HT-29 (cell line): ENCODE data around the gene MRPS14. TPM values are rescaled to one million over a fixed set of nuclear protein-coding genes. Genes with fewer than 3 reads are reported as not detected.
A peak's percentile ranks its signal among the peaks of the same experiment; 100 is the strongest.
"Not testable (repeated sequence)": the region's sequence is repeated elsewhere in the genome, so short reads cannot be mapped to it uniquely, and the experiment has no call there.

Source experiments
- DNase-seq: peaks from one replicate; pipeline ENCODE4 v3.0.0-alpha.2; 2015; ENCODE audit warnings: low spot score
- total RNA-seq: library from RNA; depleted of rRNA; stranded (reverse); fragments of >200 nt; shearing (Covaris generic); gene quantifications from 2 replicates; pipeline ENCODE4 v1.2.3, GENCODE V29; 2014

MRPS14 gene
- total RNA-seq, 1 experiment from 2014 or later, result 18.7 TPM

DNA sequence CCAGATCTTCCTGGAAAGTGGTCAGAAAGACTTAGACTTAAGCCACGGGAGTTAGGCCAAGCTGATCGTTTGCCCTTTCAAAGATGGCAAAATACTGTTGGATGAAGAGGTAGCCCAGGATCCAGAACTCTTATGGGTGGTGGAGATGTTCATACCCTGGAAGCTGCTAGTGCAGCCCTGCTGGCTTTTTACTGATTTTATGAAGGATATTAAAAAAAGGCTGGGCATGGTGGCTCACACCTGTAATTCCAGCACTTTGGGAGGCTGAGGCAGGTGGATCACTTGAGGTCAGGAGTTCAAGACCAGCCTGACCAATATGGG lies 657 bp upstream of the MRPS14 start:
- DNase-seq, result not testable (repeated sequence)

GRCh38 chr1:175019524-175019923 lies 3.7 kb downstream of the MRPS14 start:
- DNase-seq, result no peak

- no peak for DNase-seq
Observed at GRCh38 chr1:175015243-175015642, 8.0 kb downstream of the MRPS14 start.

GRCh38 chr1:175013445-175013844 lies 9.8 kb downstream of the MRPS14 start:
- no peak for DNase-seq

DNA sequence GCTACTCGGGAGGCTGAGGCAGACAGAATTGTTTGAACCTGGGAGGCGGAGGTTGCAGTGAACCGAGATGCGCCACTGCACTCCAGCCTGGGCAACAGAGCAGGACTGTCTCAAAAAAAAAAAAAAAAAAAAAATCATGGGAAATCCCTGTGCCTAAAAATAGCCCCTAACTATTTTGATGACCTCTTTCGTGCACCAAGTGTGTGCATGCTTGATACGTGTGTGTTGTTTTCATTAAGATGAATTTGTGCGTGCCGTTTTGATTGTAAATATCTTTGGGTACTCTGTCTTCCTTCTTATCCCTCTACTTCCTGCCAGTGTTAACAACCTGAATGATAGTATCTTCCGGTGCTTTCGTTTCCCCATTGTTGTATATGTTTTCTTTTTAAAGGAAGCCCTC lies 13.7 kb downstream of the MRPS14 start:
- no peak for DNase-seq

GRCh38 chr1:175005085-175005783 lies 18.0 kb downstream of the MRPS14 start:
- DNase-seq, result no peak

DNA sequence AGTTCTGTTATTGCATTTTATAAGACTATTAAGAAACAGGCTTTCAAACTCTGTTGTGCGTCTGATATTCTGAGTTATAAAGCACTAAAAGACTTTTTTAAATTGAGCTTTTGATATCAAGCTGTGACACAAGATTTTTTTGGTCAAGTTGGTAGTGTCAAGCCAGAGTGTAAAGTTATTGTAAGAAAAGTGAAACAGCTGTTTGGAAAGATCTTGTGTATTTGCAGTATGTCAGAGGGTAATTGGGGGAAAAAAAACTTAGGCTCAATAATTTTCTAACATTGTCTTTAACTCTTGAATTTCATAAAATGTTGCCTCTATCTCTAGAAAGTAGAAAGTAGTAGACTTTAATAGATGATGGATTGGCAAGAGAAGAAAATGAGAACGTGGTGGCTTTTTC lies 19.7 kb downstream of the MRPS14 start:
- no peak for DNase-seq

- DNase-seq, result no peak
Observed at GRCh38 chr1:175002910-175003517, 20.2 kb downstream of the MRPS14 start.

DNA sequence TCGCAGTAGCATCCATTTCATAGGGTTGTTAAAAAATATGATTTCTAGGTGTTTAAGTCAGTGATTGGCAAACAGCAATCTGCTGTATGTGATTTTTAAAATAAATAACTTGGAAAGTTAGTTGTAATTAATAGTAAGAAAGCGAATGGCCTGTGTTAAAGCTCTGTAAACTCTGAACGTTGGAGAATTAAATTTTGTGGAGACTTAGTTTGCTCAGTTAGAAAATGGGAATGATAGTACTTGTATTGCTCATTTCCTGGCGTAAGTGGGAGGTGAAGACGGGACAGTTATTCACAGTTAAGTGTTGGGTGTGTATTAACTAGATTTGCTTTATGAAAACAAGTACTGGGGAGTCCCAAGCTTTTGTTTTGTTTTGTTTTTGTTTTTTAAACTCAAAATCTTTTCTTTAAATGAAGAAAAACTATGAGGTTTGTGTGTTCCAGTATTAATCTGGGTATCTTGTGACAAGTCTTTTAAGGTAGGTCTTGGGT lies 22.5 kb downstream of the MRPS14 start:
- DNase-seq, result no peak

DNA sequence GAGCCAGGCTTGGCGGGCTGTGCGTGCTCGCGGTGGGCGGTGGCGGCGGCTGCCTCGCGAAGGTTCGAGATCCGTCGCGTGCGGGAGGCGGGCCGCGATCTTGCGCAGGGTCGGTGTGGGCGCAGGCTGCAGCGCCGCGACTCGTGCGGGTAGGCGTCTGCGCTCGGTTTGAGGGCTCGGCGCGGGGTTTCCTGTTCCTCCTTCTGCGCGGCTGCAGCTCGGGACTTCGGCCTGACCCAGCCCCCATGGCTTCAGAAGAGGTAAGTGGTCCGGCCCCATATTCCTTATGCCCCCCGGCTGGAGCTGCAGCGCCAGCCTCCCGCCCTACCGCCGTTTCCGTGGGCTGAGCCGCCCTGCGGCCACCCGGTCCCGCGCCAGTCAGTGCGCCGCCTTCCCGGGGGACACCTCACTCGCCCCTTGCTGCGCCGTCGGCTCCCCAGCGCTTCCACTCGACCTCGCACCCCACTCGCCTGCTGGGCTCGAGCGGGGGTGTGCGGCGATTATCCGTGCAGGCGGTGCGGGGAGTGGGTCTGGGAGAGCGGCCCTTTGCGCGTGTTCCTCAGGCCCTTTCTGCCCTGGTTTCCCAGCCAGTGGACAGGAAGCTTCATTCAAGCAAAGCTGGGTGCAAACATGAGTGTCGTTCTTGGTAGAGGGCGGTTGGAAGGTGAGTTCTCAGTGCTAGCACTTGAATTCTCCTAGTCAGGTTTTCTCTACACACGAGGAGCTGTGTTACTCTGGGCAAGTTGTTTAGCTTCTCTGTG lies 23.1 kb downstream of the MRPS14 start, which contains the start of gene CACYBP:
TSS of gene CACYBP (plus strand) at position 12 of the 761 bp plus-strand sequence. CDS start at position 246, 234 bp downstream.
- peak; percentile 41 for DNase-seq

DNA sequence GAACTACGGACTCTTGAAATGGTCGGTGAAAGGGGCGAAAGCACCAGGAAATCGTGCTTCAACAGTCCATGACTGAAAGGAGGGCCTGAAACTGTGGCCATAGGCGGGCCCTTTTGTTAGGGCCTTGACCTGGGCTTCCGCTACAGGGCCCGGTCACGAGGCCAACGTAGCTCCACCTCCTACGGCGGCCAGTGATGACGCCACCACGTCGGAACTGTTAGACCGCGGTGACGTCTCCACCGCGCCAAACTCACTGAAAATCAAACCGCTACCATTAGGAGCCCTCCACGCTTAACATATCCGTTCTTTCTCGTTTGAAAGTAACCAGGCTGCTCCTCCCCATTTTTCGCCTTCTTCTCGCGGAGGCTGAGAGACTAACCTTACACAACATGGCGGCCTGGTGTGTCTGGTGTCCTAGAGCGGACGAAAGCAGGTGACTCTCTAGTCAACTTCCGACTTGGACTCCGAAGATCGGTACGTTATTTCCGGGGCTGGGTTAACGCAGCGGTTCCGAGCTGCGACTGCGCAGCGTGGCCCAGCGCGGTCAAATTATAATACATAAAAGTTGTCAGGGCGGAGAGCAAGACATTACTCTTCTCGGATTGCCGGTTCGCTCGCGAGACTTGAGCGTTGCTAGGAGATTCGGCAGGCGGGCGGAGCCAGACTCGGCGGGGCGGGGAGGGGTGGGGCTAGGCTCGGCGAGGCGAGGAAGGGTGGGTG lies 23.8 kb downstream of the MRPS14 start:
- DNase-seq, result peak; percentile 97

DNA sequence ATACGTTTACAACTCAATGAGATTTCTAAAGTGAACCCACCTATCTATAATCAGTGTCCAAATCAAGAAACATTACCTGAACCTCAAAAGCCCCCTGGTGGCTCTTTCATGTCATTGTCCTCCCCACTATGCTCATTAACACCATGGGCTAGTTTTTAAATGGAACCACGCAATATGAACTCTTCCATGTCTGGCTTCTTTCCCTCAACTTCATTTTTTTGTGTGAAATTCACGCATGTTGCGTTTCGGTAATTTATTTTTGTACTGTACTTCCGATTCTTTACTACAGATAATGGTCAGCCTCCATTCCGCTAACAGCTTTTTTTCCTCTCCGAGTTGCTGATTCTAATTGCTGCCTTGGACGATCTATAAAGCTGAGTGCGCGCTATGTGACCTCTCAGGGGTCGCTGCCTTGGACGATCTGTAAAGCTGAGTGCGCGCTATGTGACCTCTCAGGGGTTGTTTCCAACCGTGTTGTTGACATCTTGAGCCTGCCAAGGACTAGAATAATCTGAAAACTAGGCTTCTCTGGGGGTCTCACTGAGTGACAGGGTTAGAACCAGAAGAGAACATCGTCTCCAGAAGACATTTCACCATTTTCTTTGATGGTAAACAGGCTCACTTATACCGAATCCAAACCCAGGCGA lies 24.5 kb downstream of the MRPS14 start:
- peak; percentile 89 for DNase-seq

DNA sequence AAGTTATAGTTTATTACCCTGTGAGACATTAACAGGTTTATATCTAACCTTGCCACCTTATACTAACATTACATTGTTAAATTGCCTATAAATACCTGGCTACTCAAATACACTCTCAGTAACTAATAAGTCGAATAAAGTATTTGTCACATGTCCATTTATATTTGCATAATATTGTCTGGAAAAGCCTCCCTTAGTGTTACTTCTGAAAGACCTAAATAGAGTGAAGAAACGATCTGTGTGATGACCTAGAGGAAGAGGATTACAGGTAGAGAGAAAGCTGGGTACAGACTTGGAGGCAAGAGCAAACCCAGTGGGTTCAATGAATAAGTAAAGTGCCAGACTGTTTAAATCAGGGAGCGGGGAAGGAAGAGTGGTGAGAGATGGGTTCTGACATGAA lies 26.2 kb downstream of the MRPS14 start:
- no peak for DNase-seq

DNA sequence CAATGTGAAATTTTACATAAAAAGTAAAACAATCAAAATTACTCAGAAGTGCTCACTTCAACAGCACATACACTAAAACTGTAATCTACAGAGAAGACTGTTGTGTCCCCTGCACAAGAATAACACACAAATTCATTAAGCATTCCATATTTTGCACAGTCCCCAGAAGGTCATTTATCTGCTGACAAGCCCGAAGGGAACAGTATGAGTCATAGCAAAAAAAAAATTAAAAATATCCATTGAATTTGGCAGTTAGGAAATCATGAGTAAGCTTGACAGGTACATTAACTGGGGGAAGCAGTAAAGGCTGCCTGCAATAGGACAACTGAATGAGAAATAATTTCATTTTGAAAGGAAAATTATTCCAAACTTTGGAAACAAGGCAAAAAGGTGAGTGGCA lies 26.7 kb downstream of the MRPS14 start:
- no peak for DNase-seq

- DNase-seq, result no peak
Observed at GRCh38 chr1:174995916-174996315, 27.3 kb downstream of the MRPS14 start.

- DNase-seq, result no peak
Observed at GRCh38 chr1:174995121-174995520, 28.1 kb downstream of the MRPS14 start.

DNA sequence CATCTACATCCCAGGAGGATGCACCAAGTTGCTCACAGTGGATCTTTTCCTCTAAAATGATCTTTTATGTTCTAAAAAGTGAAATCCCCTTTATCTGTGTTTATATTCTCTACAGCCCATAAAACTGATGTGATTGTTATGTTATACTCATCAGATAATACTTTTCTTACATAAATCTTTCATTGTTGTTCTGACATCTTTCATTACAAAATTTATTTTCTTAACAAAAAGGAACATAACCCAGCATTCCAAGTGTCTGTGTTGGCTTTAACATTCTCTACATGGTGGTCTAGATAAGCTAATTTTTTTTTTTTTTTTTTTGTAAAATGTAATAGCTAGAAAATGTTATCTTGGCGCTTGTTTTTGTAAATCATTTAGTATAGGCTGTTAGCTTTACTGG lies 31.8 kb downstream of the MRPS14 start:
- no peak for DNase-seq

DNA sequence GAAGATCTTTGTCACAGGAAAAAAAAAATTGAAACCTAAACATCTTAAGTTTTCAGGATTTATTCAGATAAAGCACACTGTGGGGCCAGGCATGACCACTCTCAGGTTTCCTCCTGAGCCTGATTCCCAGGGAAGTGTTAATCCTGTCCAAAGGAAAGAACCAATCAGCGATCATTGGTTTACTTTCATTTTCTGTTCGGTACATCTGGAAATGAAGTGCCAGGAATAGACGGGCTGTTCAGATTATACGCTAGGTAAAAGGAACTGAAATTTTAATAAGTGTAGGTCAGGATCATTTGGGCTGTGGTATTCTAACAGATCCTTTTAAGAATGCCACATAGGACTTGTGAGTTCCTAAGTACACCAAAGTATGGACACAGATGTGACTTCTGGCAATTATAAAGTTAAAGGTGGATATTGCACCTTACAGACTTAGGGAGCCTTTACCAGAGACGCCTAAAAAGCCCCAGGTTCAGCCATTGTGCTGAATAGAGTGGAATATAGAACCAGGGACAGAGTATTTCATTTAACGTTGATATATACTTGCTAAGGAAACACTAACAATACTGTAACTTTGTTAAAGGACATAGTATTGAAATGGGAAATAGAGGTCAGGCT lies 32.7 kb downstream of the MRPS14 start:
- peak; percentile 62 for DNase-seq

- DNase-seq, result no peak
Observed at GRCh38 chr1:174989536-174990220, 33.5 kb downstream of the MRPS14 start.

- DNase-seq, result no peak
Observed at GRCh38 chr1:174988986-174989385, 34.2 kb downstream of the MRPS14 start.
